Fibroblast of skin of scalp (primary cell): ENCODE data around the gene EOGT.
A peak's percentile ranks its signal among the peaks of the same experiment; 100 is the strongest.

Experiments used
- DNase-seq: peaks from one replicate; pipeline ENCODE4 v3.0.0-alpha.2; 2013

Gene EOGT

DNA sequence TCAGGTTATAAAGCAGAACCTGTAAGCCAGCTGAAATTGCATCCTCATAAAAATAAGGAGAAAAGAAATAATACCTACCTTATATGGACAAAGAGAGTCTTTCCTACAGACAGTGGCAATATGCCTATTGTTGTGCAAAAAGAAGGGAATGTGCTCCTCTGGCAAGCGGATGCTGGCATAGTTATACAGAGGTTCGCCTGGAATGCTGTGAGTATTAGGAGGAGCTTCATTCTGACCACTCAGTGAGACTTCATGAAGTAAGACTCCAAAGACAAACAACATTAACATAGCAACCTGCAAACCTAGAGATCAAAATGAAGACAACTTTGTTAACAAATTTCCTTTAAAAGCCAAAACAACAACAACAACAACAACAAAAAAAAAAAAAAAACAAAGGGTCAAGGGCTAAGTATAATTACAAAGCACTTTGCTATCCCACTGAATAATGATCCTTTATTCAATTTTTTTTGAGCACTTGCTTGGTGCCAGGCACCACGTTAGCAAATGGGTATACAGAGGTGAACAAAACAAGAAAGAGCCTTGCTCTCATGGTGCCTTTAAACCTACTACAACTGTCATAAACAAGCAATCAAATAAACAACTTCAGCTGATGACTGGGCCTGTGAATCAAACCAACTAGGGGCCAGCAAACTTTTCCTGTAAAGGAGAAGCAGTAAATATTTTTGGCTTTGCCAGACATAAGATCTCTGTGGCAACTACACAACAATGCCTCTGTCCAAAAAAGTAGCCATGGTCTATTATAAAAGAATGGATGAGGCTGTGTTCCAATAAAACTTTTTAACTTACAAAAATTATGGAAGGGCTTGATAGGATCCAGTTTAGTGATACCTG is 3.7 kb downstream of the EOGT start:
- DNase-seq: peak; percentile 91

- no peak for DNase-seq
These were observed 4.5 kb downstream of the EOGT start for GRCh38 chr3:69008980-69009379.

DNA sequence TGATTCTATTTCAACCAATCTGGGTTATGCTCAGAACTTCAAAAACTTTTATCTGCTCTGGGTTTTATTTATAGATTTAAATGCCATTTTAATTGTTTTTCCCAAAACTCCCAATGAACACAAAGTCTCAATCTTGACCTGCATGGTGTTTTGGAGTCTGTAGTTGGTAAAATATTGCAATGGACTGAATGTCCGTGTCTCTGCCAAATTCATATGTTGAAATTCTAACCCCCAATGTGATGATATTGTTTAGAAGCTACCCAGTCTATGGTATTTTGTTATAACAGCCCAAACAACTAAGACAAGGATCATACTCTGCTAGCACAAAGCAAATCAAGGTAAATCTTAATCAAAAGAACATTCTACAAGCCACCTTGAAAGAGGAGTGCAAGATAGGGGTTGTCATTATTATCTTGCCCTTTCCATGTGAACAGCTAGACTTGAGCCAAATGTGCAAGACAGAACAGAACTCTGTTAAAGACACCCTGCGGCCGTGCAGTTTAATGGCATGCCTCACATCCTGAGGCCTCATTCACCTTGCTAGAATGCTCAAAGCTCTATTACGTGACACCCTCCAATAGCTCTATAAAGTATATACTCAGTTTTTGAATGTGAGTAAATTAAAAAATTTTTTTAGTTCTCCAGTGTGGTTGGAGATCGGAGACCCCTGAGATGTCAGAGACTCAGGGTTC is 7.5 kb downstream of the EOGT start:
- DNase-seq: no peak

- DNase-seq: no peak
These were observed 8.3 kb downstream of the EOGT start for GRCh38 chr3:69005071-69005790.

GRCh38 chr3:69004138-69004537 is 9.3 kb downstream of the EOGT start:
- no peak for DNase-seq

DNA sequence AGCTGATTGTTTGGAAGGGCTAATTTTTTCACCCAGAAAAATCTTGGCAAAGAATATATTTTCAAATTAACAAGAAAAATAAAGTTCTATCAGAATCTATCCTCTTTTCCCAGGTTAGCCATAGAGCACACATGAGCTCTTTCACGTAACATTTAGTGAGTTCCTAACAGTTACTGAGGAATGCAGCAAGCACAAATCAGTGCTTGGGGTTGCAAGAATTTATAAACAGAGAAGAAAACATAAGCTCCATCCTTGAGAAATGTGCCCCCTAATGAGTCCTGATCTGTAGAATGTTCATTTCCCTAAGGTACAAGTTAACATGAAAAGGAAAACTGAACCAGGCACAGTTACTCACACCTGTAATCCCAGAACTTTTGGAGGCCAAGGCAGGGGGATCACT is 13.9 kb downstream of the EOGT start:
- DNase-seq: no peak

GRCh38 chr3:68999158-68999557 is 14.3 kb downstream of the EOGT start:
- no peak for DNase-seq

GRCh38 chr3:68997887-68998286 is 15.6 kb downstream of the EOGT start:
- DNase-seq: no peak

GRCh38 chr3:68996356-68996995 is 17.0 kb downstream of the EOGT start:
- DNase-seq: no peak

DNA sequence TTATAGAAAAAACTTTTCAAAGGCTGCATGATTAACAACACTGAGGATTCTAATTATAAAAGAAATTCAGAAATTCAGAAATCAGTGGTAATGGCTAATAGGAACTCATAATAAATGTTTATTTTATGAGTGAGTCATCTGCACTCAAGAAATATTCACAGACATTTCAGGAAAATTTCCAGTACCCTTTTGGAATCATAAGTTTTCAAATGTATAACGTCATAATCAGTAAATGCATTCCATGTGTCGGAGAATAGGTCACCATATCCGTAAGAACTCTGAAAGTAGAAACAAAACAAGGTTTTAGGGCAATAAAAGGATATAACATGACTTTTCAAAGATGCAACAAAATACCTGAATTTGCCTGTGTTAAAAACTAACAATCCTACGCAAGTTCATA is 24.7 kb downstream of the EOGT start:
- peak; percentile 72 for DNase-seq

GRCh38 chr3:68987322-68987721 is 26.2 kb downstream of the EOGT start:
- DNase-seq: no peak

GRCh38 chr3:68986496-68987208 is 26.8 kb downstream of the EOGT start:
- DNase-seq: no peak

DNA sequence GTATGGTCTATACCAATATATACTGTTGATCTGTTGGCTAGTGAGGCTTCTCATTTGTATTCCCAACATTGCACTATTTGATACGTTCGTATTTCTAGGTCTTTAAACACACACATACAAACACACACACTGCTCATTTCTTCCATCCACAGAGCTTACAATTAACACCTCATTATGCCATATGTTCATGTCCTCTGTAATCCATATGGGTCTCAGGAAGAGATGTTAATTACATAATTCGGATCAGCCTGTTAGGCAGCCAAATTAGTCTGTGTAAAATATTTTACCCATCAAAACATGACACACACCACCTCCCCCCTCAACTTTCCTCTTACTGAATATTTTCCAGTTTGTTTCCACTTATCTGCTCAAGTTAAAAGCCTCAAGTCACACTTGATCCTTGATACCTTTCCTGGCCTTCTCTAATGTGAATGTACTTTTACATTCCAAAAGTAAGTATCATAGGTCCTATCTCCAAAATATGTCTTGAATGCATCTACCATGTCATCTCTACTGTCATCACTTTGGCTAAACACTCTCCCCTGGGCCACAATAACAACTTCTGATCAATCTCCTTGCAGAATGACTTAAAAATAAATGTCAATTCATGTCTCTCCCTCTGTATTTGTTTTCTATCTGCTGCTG is 28.2 kb downstream of the EOGT start:
- DNase-seq: no peak

DNA sequence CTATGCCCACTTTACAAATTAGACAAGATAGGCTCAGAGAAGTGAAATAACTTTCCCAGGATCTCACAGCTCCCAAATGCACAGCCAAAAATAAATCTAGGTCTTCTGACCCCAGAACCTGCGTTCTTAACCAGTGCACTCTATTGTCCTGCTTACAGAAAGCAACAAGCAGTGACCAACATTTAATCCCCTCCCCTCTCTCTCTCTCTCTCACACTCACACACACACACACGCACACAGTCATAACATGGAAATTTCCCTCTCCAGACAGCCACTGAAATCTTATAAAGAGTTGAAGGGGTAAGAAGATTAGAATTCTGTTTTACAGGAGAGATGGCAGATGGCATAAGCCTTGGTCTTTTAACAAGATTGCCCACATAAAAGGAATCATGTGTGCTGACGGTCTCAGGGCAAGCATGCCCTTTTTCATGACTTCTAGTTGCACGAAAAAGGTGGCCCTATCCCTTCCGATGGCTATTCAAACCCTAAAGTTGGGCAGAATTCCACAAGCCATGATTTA is 29.4 kb downstream of the EOGT start:
- no peak for DNase-seq

GRCh38 chr3:68977486-68978167 is 35.9 kb downstream of the EOGT start:
- no peak for DNase-seq

DNA sequence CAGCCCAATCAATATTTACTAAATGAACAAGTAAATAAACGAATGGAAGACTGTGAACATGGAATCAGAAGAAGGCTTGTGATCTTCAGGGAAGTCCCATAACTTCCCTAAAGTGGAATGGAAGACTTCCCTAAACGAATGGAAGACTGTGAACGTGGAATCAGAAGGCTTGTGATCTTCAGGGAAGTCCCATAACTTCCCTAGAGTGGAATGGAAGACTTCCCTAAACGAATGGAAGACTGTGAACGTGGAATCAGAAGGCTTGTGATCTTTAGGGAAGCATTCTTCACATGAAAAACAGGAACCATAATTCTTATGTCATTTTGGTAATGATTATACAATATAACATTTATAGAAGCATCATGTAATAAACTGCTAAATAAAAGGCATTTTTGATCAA is 38.8 kb downstream of the EOGT start:
- no peak for DNase-seq

DNA sequence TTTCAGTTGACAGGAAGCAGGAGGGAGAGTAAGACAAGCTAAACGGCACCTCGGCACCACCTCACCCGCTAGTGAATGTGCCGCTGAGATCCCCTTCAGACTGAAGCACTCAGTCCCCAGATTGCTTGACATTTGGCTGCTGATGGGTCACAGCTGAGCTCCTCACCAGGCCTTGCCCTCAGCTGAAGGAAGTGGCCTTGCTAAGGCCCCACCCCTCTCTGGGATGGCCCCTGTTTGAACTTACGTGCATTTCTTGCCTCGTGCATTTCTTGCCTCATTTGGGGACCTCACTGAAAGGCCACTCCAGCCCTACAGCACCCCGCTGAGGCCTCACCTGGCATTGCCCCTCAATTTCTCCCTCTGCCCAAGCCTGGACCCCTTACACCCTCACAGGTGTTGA is 39.8 kb downstream of the EOGT start:
- no peak for DNase-seq

DNA sequence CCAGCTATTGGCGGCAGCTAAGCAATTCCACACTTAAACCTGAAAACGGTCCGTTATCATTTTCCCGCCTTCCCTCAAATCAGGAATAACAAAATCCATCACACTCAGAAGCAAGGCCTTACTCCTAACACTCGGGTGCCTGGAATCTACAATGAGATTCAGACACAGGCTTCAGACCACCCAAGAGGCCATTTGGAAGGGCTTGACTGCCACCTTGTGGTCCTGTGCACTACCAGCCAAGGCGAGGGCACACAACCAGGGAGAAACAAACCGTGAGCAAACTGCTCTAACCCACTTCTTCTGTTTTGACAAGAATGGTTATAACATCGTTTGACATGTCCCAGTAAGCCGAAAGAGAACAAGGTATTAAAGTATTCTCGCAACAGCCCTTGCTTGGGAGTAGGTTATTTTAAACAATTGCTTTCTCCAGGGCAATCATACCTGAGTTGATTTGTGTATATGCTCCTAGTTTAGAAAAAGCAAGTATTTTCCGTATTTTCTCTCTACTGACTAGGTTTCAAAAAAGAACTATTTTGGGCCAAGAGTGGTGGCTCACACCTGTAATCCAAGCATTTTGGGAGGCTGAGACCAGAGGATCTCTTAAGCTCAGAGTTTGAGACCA is 41.0 kb downstream of the EOGT start:
- peak; percentile 72 for DNase-seq

- DNase-seq: no peak
These were observed 48.8 kb downstream of the EOGT start for GRCh38 chr3:68964694-68965093.

DNA sequence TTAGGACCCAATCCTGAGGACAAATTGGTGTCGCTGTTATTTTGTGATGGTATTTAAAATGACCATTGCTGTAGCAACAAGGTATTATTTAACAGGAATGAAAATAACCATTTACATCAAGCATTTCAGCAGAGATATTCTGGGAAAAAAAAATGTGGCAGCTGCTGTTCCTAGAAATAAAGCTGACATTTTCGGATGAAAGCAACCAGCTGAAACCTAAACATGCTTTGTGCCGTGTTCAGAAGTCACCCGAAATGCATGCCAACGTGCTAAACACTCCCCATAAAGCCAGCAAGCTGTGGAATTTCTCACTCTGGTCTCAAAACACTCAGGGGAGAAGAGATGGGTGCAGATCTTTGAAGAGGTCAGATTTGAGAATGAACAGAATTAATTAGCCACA is 49.6 kb downstream of the EOGT start:
- no peak for DNase-seq
